Upper lobe of left lung (tissue), 6 donors: ENCODE measurements around the gene MAPK8IP3. TPM values are rescaled to one million over a fixed set of nuclear protein-coding genes. Genes with fewer than 3 reads are reported as not detected.
"Not testable (repeated sequence)": the region's sequence is repeated elsewhere in the genome, so short reads cannot be mapped to it uniquely, and the experiment has no call there.

Source experiments
- ATAC-seq, 2 donors: fragments of 200-7000 bp; cut with Tn5 transposase; one replicate each; pipeline ENCODE4 v1.9.1; 2022; ENCODE audit warnings: mild to moderate bottlenecking in 2 of 2, moderate library complexity in 2 of 2; ENCODE audit not compliant: low FRiP score in 2 of 2
- DNase-seq, 2 donors: peaks; one replicate each; pipeline ENCODE4 v3.0.0-alpha.2; 2019 to 2020
- H3K27ac ChIP-seq, 4 donors: fragments of 200-600 bp; sonication (generic); one replicate each; pipeline ENCODE4 v1.5.1; 2016 to 2019
- H3K27me3 ChIP-seq, 4 donors: fragments of 200-600 bp; sonication (generic); one replicate each; pipeline ENCODE4 v1.5.1; 2017 to 2019
- H3K36me3 ChIP-seq, 4 donors: fragments of 200-600 bp; sonication (generic); one replicate each; pipeline ENCODE4 v1.5.1; 2016 to 2019
- H3K4me1 ChIP-seq, 4 donors: fragments of 200-600 bp; sonication (generic); one replicate each; pipeline ENCODE4 v1.5.1; 2018 to 2019
- H3K4me3 ChIP-seq, 4 donors: fragments of 200-600 bp; sonication (generic); one replicate each; pipeline ENCODE4 v1.5.1; 2017 to 2019; ENCODE audit warnings: mild to moderate bottlenecking in 2 of 4, moderate library complexity in 1 of 4
- H3K9me3 ChIP-seq, 4 donors: fragments of 200-600 bp; sonication (generic); one replicate each; pipeline ENCODE4 v1.5.1; 2018 to 2019
- EP300 ChIP-seq, 4 donors: sonication (generic); formaldehyde crosslinking; IDR thresholded peaks; one replicate each; pipeline ENCODE4 v1.5.1; 2017; ENCODE audit warnings: antibody characterized with exemption in 4 of 4, control low read depth in 2 of 4
- POLR2A ChIP-seq, 4 donors: fragments of 450-650 bp; IDR thresholded peaks; one replicate each; pipeline ENCODE4 v1.5.1; 2016 to 2017; ENCODE audit warnings: antibody characterized with exemption in 4 of 4, mild to moderate bottlenecking in 2 of 4
- POLR2AphosphoS5 ChIP-seq, 2 donors: sonication (generic); formaldehyde crosslinking; IDR thresholded peaks; one replicate each; pipeline ENCODE4 v1.5.1; 2017; ENCODE audit warnings: antibody characterized with exemption in 2 of 2
- WGBS, 2 donors: methylation state at CpG; one replicate each; pipeline ENCODE4 v1.1.5; 2017 to 2018; 5-methylcytosine and 5-hydroxymethylcytosine counted together
- total RNA-seq, 6 donors: library from RNA; depleted of rRNA in 4 of 6; stranded (reverse); fragments of >200 nt in 4 of 6; gene quantifications; one replicate each; pipeline versions ENCODE4 v1.1.0 to v1.2.1, GENCODE V29; 2016 to 2021
- TF ChIP-seq, protein P1 (sequence below), 6 experiments: fragments of 450-650 bp in 4 of 6; fragments of 200-600 bp in 2 of 6; sonication (generic) in 2 of 6; IDR thresholded peaks; one replicate each; pipeline ENCODE4 v1.5.1; 2016 to 2019; ENCODE audit warnings: antibody characterized with exemption in 6 of 6
- donor health status: DM: no; HTN: no; CAD: no; lungs with moderate emphysema.
- donor health status: DM: no; HTN: yes; CAD: no; lungs with severe emphysema.

The MAPK8IP3 gene
- total RNA-seq, 6 donors from 2014 or later = 46.4 to 505 (median 71.9) TPM

DNA sequence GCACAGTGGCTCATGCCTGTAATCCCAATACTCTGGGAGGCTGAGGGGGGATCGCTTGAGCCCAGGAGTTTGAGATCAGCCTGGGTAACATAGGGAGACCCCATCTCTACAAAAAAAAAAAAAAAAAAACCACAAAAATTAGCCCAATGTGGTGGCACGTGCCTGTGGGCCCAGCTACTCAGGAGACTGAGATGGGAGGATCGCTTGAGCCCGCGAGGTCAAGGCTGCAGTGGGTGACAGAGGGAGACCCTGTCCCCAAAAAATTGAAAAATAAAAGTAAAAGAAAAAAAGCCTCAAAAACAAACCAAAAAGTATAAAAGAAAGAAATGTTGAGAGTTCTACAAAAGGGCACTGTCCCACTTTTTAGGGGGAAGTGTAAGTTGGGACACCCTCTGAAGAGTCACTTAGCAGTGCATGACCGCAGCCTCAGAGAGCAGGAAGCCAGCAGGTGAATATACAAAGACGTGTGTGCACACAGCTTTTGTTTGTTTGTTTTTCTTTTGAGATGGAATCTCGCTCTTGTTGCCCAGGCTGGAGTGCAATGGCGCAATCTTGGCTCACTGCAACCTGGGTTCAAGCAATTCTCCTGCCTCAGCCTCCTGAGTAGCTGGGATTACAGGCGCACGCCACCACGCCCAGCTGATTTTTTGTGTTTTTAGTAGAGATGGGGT is 13.7 kb downstream of the MAPK8IP3 start:
- H3K4me1 ChIP-seq = peaks cover 22 to 46% (median 32%) of the 10 kb centered on the region in 4 donors
- peak in 1 of 2 donors; percentile 12 for TF ChIP-seq POLR2AphosphoS5 (IDR thresholded peaks at IDR 0.05)
- WGBS, 2 donors = 65 to 76% methylated on average over 11 to 12 of the region's 12 CpGs
- not testable (repeated sequence) for H3K36me3 ChIP-seq, H3K27me3 ChIP-seq, H3K4me3 ChIP-seq, H3K9me3 ChIP-seq
- ATAC-seq (peak in 1 of 2 donors; percentile 62), DNase-seq (peak in 1 of 2 donors; percentile 66)
- H3K27ac ChIP-seq = peak overlapping the region in 2 of 4 donors; percentile 5 to 37

DNA sequence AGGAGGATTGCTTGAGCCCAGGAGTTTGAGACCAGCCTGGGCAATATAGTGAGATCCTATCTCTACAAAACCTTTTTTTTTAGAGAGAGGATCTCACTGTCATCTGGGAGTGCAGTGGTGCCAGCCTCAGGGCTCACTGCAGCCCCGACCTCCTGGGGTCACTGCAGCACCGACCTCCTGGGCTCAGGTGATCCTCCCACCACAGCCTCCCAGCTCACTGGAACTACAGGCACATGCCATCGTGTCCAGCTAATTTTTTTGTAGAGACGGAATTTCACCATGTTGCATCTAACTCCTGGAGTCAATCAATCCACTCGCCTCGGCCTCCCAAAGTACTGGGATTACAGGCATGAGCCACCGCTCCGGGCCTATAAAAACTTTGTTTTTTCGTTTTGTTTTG is 15.4 kb downstream of the MAPK8IP3 start:
- Histone ChIP-seq H3K4me1 (peaks cover 22 to 46% (median 32%) of the 10 kb centered on the region in 4 donors), H3K27me3 (no peaks in the 10 kb centered on the region), H3K4me3 (no peak overlapping the region), H3K36me3 (peaks cover 0 to 22% (median 13%) of the 10 kb centered on the region in 4 donors), H3K9me3 (no peaks in the 10 kb centered on the region), H3K27ac (peak overlapping the region in 3 of 4 donors; percentile 48 to 78 (median 53))
- no peak for DNase-seq
- 94 to 95% methylated on average over 9 of the region's 9 CpGs for WGBS, 2 donors
- no peak for TF ChIP-seq POLR2AphosphoS5 (IDR thresholded peaks at IDR 0.05)
- TF ChIP-seq, protein P1, sequence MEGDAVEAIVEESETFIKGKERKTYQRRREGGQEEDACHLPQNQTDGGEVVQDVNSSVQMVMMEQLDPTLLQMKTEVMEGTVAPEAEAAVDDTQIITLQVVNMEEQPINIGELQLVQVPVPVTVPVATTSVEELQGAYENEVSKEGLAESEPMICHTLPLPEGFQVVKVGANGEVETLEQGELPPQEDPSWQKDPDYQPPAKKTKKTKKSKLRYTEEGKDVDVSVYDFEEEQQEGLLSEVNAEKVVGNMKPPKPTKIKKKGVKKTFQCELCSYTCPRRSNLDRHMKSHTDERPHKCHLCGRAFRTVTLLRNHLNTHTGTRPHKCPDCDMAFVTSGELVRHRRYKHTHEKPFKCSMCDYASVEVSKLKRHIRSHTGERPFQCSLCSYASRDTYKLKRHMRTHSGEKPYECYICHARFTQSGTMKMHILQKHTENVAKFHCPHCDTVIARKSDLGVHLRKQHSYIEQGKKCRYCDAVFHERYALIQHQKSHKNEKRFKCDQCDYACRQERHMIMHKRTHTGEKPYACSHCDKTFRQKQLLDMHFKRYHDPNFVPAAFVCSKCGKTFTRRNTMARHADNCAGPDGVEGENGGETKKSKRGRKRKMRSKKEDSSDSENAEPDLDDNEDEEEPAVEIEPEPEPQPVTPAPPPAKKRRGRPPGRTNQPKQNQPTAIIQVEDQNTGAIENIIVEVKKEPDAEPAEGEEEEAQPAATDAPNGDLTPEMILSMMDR (IDR thresholded peaks at IDR 0.05) = no peak
- no peak for TF ChIP-seq POLR2A (IDR thresholded peaks at IDR 0.05)
- TF ChIP-seq EP300 (IDR thresholded peaks at IDR 0.05) = no peak
- ATAC-seq = no peak

DNA sequence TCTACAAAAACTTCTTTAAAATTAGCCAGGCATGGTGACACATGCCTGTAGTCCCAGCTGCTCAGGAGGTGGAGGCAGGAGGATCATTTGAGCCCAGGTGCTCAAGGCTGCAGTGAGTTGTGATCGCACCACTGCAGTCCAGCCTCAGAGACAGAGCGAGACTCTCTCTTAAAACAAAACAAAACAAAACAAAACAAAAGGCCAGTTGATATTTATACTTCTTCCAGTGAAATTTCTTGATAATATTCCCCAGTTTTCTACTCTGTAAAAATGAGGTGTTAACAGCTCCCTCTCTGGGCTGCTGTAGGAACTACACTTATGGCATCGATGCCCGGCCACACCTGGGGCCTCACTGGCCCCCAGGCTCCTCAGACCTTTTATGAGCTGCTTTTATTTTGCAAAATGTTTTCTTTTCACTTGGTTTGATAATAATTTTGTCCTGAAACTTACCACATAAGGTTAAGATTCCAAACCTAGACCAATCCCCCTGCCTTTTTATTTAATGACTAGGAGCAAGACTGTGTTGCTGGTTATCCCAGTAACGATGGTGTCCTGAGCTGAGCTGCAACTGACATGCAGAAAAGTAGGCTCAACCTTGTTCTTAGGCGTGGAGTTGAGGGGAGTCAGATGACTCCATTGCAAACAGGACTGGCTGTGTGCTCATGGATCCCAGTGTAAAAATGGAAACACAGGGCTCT is 17.6 kb downstream of the MAPK8IP3 start:
- ATAC-seq (peak in 1 of 2 donors; percentile 56), DNase-seq (peak in 1 of 2 donors; percentile 38)

DNA sequence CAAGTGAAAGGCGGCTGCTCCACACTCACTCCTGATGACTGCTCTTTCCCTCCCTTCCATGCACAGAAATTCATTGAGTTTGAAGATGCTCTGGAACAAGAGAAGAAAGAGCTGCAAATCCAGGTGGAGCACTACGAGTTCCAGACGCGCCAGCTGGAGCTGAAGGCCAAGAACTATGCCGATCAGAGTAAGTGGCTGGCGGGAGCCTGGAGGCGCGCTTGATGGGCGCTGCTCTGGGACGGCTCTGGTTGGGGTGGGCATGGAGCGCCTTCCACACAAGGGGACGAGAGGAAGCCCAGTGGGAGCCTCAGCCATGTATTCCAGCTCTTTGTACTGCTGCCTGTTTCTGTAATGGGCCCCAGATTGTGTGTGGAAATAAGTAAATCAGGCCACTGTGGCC is 18.5 kb downstream of the MAPK8IP3 start:
- Histone ChIP-seq H3K27ac (no peak overlapping the region), H3K4me3 (no peak overlapping the region), H3K9me3 (no peaks in the 10 kb centered on the region), H3K27me3 (no peaks in the 10 kb centered on the region), H3K36me3 (peaks cover 7 to 51% (median 37%) of the 10 kb centered on the region in 4 donors), H3K4me1 (peaks cover 22 to 45% (median 29%) of the 10 kb centered on the region in 4 donors)
- no peak for ATAC-seq
- peak in 1 of 2 donors; percentile 38 for DNase-seq
- TF ChIP-seq EP300 (IDR thresholded peaks at IDR 0.05) (no peak), POLR2AphosphoS5 (IDR thresholded peaks at IDR 0.05) (no peak), POLR2A (IDR thresholded peaks at IDR 0.05) (no peak)
- TF ChIP-seq, protein P1 (IDR thresholded peaks at IDR 0.05) = no peak
- WGBS, 2 donors = 92 to 94% methylated on average over 12 of the region's 12 CpGs

More for the DNA sequence above, 17.6 kb downstream of the MAPK8IP3 start:
- TF ChIP-seq POLR2A (IDR thresholded peaks at IDR 0.05) (no peak), EP300 (IDR thresholded peaks at IDR 0.05) (no peak), POLR2AphosphoS5 (IDR thresholded peaks at IDR 0.05) (no peak)
- TF ChIP-seq, protein P1 (IDR thresholded peaks at IDR 0.05) = peak in 5 of 6 experiments; percentile 58 to 86 (median 60)
- Histone ChIP-seq H3K4me3 (no peak overlapping the region), H3K27me3 (no peaks in the 10 kb centered on the region), H3K27ac (peak overlapping the region in 3 of 4 donors; percentile 19 to 78 (median 53)), H3K4me1 (peaks cover 22 to 46% (median 32%) of the 10 kb centered on the region in 4 donors), H3K9me3 (no peaks in the 10 kb centered on the region), H3K36me3 (peaks cover 0 to 42% (median 28%) of the 10 kb centered on the region in 4 donors)
- WGBS, 2 donors = 62 to 64% methylated on average over 6 of the region's 6 CpGs
